Inferior parietal cortex (tissue), 1 donor: ENCODE results near the gene TGM2.
"Not testable (repeated sequence)": the region's sequence is repeated elsewhere in the genome, so short reads cannot be mapped to it uniquely, and the experiment has no call there.

Source experiments
- DNase-seq: peaks from one replicate; pipeline ENCODE4 v3.0.0-alpha.2; 2016; ENCODE audit errors: extremely low spot score

TGM2 gene

GRCh38 chr20:38115205-38115604 is 49.9 kb downstream of the TGM2 start:
- DNase-seq = no peak

- no peak for DNase-seq
These were observed 50.7 kb downstream of the TGM2 start for GRCh38 chr20:38114353-38114791.

- DNase-seq = no peak
These were observed 51.4 kb downstream of the TGM2 start for GRCh38 chr20:38113401-38114325.

DNA sequence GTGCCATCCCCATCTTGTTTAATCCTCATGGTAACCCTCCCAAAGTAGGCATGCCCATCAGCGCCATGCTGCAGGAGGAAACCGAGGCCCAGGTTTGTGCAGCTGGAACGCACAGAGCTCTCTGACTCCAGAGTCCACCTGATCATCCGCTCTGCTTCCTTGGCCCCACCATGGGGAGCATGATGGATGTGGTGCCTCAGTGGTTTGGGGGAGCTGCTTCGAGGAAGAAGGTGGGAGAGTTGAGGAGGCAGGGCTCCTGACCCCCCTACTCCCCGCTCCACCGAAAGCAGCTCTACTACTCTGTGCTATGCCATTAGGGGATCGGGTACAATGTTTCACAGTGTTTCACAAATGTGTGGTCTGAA is 52.2 kb downstream of the TGM2 start:
- no peak for DNase-seq

DNA sequence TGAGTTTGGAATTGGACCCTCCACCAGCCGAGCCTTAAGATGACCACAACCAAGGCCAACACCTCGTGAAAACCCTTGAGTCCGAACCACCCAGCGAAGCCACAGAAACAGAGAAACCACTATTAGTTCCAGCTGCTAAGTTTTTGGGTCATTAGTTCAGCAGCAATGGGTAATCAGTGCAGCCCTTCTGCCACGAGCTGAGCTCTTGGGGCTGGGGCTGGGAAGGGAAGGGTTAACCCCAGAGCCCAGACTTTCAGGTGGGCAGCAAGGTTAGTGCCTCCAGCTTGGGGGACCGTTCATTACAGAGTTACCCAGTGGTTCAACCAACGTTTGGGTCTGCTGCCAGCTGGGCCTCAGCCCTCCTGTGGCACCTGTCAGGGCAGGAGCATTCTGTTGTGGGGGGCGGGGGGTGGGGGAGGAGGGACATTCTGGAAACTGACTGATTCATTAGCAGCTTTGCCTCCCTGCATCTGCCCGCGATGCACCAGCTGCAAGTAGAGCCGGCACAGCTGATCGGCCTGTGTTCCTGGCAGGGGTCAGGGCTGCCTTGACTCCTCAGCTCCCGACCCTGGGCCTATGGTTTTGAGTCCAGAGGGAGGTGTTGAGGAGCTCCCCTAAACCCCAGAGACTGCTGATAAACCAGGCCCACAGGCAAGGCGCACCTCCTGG is 52.7 kb downstream of the TGM2 start:
- no peak for DNase-seq

DNA sequence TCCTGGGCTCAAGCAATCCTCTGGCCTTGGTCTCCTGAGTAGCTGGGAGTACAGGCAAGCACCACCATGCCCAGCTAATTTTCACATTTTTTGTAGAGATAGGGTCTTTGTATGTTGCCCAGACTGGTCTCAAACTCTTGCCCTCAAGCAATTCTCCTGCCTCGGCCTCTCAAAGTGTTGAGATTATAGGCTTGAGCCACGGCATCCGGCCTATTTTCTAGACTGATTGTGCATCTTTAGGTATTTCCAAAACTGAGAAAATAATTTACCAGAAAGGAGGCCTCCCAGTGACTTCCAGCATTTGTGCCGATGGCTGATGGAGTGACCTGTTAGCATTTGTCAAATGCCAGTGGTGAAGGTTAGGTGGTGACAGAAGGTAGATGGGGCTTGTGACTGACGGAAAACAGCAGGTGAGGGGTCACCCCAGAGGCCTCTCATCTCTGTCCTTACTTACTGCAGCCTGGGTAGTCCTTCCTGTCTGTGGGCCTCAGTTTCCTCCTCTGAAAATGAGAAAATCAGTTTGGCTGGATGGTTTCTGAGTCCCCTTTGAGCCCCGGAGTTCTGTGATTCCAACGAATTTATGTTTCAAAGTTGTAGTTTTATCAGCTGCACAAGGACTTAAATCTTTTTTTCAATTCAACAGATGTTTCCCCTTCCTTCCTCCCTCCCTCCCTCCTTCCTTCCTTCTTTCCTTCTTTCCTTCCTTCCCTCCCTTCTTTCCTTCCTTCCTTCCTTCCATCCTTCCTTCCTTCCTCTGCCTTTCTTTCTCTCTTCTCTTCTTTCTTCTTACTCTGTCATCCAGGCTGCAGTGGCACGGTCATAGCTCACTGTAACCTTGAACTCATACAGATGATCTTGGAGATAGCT is 53.5 kb downstream of the TGM2 start:
- DNase-seq = no peak

DNA sequence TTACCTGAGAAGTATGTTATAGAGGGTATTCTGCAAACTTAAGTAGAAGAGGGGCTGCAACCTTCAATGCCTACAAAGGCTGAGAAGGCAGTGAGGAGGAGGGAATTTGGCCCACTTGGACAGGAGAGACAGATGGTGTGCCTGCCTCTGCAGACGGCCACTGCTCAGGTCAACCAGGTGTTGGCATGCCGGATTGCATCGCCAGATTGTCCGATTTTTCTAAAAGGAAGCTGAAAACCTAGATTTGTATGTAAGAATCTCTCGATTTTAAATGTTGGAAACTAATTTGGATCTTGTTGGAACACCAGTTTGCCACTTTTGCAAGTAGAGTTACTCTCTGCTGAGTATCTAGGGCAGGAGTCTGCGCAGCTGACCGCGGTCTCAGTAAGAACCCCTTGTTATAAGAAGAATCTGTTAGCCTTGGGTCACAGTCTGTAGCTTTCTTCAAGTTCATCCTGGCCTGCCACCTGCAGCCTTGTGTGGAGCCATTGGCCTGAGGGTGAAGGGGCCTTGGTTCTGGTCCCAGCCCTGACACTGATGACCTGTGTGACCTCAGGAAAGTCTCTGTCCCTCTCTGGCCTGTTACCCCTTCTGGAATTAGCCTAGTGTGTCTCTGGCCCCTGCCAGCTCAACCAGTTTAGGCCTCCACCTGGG is 54.4 kb downstream of the TGM2 start:
- no peak for DNase-seq

DNA sequence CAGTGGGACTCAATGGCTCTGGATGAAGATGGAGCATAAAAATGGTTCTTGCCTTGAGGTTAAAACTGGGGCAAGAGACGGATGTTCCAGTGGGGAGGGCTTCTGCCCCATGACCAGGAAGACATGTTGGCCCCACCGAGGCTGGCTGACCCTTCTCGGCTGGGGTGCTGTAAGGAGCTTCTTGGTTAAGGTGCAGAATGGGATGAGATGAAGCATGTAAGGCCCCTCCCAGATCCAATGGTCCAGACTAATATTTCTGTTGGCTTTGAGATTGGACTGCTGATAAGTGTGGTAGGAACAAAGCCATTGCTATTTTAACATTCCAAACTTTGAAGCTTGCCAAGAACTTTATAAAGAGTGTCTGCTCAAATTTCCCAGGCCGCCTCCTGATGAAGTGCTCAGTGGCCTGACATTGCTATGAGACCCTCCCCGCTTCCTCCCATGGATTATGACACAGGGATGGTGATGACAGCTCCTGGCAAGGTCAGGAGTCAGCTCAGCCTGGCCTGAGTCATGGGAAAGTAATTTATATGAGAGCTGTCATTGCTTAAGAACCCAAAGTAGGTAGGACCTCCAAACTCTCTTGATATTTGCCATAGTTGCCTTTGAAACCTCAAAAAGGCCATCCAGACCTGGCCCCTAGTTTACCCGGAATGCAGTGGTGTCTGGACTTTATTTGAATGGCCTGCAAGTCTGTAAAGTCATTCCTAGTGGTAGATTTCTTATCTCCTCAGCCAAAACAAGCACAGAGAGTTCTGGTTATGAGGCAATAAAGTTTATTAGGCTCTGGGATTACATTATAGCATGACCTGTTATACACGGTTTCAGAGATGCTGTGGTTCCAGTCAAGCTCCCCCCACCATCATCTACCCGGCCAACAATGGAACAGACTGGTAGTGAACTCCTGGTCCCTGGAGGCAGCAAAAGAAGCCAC is 55.2 kb downstream of the TGM2 start:
- no peak for DNase-seq

GRCh38 chr20:38108986-38109541 is 56.0 kb downstream of the TGM2 start:
- no peak for DNase-seq

GRCh38 chr20:38108438-38108985 is 56.6 kb downstream of the TGM2 start:
- no peak for DNase-seq

DNA sequence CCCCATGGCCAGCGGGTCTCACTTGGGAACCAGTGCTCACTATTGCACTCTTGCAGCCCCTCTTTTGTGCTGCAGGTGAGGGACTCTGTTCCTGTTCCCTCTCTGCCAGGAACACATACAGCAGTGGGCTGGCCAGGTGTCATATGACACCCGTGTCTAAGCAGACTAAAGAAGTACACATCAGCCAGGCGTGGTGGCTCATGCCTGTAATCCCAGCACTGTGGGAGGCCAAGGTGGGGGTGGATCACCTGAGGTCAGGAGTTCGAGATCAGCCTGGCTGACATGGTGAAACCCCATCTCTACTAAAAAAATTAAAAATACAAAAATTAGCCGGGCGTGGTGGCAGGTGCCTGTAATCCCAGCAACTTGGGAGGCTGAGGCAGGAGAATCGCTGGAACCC is 57.2 kb downstream of the TGM2 start:
- not testable (repeated sequence) for DNase-seq

- DNase-seq = not testable (repeated sequence)
These were observed 57.7 kb downstream of the TGM2 start for GRCh38 chr20:38107386-38107785.

GRCh38 chr20:38106461-38106860 is 58.6 kb downstream of the TGM2 start:
- no peak for DNase-seq

GRCh38 chr20:38104285-38104684 is 60.8 kb downstream of the TGM2 start:
- no peak for DNase-seq

DNA sequence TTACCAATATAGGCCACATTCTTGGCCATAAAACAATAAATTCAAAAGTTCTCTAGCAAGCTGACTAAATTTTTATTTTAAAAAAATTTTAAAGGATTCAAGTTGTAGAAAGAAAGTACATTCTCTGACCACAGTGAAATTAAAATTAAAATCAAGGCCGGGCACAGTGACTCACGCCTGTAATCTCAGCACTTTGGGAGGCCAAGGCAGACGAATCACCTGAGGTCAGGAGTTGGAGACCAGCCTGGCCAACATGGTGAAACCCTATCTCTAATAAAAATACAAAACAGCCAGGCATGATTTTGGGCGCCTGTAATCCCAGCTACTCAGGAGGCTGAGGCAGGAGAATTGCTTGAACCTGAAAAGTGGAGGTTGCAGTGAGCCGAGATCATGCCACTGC is 62.9 kb downstream of the TGM2 start:
- not testable (repeated sequence) for DNase-seq

DNA sequence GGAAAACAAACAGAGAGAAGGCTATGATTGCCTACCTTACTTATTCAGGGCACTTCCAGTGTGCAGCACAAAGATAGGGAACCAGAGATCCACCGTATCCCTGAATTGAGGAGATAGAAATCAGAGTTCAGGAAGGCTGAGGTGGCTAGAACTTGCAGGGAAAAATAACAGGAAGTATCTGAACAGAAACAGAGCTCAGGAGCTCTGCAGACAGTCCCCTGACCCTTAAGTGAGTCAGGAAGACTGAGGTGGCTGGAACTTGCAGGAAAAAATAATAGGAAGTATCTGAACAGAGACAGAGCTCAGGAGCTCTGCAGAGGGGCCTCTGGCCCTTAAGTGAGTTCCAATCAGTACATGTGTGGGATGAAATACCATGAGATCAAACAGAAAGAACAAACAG is 66.1 kb downstream of the TGM2 start:
- DNase-seq = no peak

DNA sequence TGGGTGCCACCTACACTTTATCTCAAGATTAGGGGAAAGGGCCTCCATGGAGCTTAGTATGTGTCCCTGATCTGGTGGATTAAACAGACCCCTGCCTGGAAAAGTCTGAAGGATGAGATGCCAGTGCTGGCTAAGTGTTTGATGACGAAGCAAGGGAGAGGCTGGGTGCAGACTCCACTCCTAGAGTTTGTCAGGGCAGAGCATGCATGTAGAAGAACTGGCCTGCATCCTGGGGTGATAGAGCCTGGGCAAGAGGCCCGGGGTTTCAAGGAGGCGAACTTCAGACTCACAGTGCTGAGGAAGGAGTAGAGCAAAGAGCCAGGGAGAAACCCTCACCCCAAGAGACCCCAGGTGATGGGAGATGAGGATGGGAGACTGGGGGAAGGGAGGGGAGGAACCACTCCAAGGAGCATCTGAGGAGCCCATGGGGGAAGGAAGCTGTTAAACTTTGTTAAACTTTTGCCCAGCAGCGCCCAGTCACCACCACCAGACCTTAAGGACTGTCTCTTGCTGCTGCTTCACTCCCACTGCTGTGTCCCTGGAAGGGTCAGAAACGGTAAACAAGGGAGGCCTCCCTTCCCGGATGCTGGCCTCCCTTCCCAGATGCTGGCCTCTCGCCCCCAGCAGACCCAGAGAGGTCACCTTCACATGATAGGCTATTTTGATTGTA is 69.9 kb downstream of the TGM2 start:
- DNase-seq = no peak

DNA sequence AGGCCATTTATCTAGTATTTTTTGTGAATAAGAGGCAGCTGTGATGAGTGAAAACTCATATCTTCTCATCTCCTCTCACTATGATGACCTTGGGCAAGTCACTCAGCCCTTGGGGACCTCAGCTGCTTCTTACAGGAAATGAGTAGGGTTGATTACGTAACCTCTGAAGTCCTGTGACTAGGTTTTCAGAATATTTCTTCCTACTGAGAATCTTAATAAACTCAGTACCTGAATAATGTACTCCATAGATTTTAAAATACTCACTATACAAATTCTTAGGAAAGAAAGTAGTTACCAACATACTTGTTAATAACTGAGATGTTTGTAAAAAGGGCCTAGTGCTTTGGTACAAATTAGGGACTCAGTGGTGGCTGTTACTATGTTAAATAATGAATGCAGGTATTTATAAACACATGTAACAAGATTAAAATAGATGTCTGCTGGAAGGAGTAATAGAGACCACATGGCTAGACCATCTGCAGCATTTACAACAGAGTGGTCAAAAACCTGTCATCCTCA is 70.6 kb downstream of the TGM2 start:
- no peak for DNase-seq

DNA sequence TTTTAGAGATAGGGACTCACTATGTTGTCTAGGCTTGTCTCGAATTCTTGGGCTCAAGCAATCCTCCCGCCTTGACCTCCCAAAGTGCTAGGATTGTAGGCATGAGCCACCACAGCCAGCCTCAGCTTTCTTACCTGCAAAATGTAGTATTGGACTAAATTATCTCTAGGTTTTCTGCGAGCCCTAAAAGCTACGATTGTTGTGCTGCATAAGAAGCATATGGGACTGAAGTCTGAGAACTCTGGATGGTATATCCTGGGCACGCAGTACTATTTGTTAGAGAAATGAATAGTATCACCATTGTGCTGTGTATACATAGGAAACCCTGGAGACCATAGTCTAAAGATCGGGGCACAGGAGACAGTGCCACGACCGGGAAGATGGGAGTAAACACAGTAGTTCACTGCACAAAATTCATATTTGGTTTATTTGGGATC is 71.4 kb downstream of the TGM2 start:
- no peak for DNase-seq
